ENCODE measurements around the gene DENND5A.

GRCh38 chr11:9151631-9152030 is 113.5 kb downstream of the DENND5A start:
- no peak for TF ChIP-seq CTCF (IDR thresholded peaks at IDR 0.05 in 2 of 3, conservative IDR thresholded peaks at IDR 0.05 in 1 of 3; ENCODE audit: control insufficient read depth in 2 of 3, extremely low read depth in 1 of 3, insufficient read depth in 1 of 3, low read depth in 3 of 3, low read length in 3 of 3)
- no peak for TF ChIP-seq REST (IDR thresholded peaks at IDR 0.05; ENCODE audit: low read depth, low read length)
- no peak for TF ChIP-seq PML (IDR thresholded peaks at IDR 0.05; ENCODE audit: low read length)
- TF ChIP-seq EP300 (IDR thresholded peaks at IDR 0.05; ENCODE audit: borderline replicate concordance in 1 of 2, control insufficient read depth in 1 of 2, low read depth in 2 of 2, low read length in 2 of 2) = no peak
- no peak for TF ChIP-seq ZBED1 (IDR thresholded peaks at IDR 0.05; ENCODE audit: borderline replicate concordance)
- TF ChIP-seq CEBPB (IDR thresholded peaks at IDR 0.05; ENCODE audit: borderline replicate concordance in 1 of 2, low read depth in 2 of 2, low read length in 2 of 2) = no peak
- no peak for TF ChIP-seq PAX5 (IDR thresholded peaks at IDR 0.05; ENCODE audit: borderline replicate concordance, low read depth, low read length)
- no peak for TF ChIP-seq POLR2A (IDR thresholded peaks at IDR 0.05; ENCODE audit: low read depth, low read length)
- TF ChIP-seq EZH2 (IDR thresholded peaks at IDR 0.05; ENCODE audit: borderline replicate concordance, control insufficient read depth, low read depth, low read length) = no peak
- no peak for TF ChIP-seq MYC (IDR thresholded peaks at IDR 0.05; ENCODE audit: insufficient read depth, insufficient read length, insufficient replicate concordance, low read length, severe bottlenecking)
